ENCODE measurements around the gene ANKRD52.
"Not testable (repeated sequence)": the region's sequence is repeated elsewhere in the genome, so short reads cannot be mapped to it uniquely, and the experiment has no call there.

ANKRD52 gene

GRCh38 chr12:56286044-56286830 lies 28.1 kb upstream of the ANKRD52 start:
- DNase-seq (ENCODE audit: low read depth), result no peak
- TF ChIP-seq CTCF (conservative IDR thresholded peaks at IDR 0.05; ENCODE audit: low read length), result no peak
- no peak overlapping the region for H3K4me3 ChIP-seq (ENCODE audit: low read length)

GRCh38 chr12:56284263-56284662 lies 26.1 kb upstream of the ANKRD52 start:
- DNase-seq (ENCODE audit: low read depth); H3K4me3 ChIP-seq (ENCODE audit: low read length): not testable (repeated sequence)

- no peak overlapping the region for H3K4me3 ChIP-seq (ENCODE audit: low read length)
- no peak for TF ChIP-seq CTCF (conservative IDR thresholded peaks at IDR 0.05; ENCODE audit: low read length)
- no peak for DNase-seq (ENCODE audit: low read depth)
Measured at GRCh38 chr12:56282579-56282978, 24.4 kb upstream of the ANKRD52 start.

GRCh38 chr12:56282030-56282429 lies 23.8 kb upstream of the ANKRD52 start:
- no peak overlapping the region for H3K4me3 ChIP-seq (ENCODE audit: low read length)
- no peak for DNase-seq (ENCODE audit: low read depth)
- TF ChIP-seq CTCF (conservative IDR thresholded peaks at IDR 0.05; ENCODE audit: low read length), result no peak

- TF ChIP-seq CTCF (conservative IDR thresholded peaks at IDR 0.05; ENCODE audit: low read length), result no peak
- no peak for DNase-seq (ENCODE audit: low read depth)
- H3K4me3 ChIP-seq (ENCODE audit: low read length), result no peak overlapping the region
Measured at GRCh38 chr12:56280849-56281248, 22.7 kb upstream of the ANKRD52 start.

- DNase-seq (ENCODE audit: low read depth), result no peak
- no peak for TF ChIP-seq CTCF (conservative IDR thresholded peaks at IDR 0.05; ENCODE audit: low read length)
- H3K4me3 ChIP-seq (ENCODE audit: low read length), result no peak overlapping the region
Measured at GRCh38 chr12:56278905-56279304, 20.7 kb upstream of the ANKRD52 start.

GRCh38 chr12:56274299-56274698 lies 16.1 kb upstream of the ANKRD52 start:
- DNase-seq (ENCODE audit: low read depth), result no peak
- H3K4me3 ChIP-seq (ENCODE audit: low read length), result no peak overlapping the region
- TF ChIP-seq CTCF (conservative IDR thresholded peaks at IDR 0.05; ENCODE audit: low read length), result no peak

GRCh38 chr12:56272468-56272867 lies 14.3 kb upstream of the ANKRD52 start:
- H3K4me3 ChIP-seq (ENCODE audit: low read length); DNase-seq (ENCODE audit: low read depth): not testable (repeated sequence)
